Kidney (tissue), 14 donors: ENCODE results near the gene XKR3. TPM values are rescaled to one million over a fixed set of nuclear protein-coding genes. Genes with fewer than 3 reads are reported as not detected.

ENCODE experiments used
- DNase-seq, 5 donors: peaks; one replicate each; pipeline ENCODE4 v3.0.0-alpha.2; 2013 to 2020
- FAIRE-seq: peaks from 2 replicates; lab custom pipeline; 2012; peaks lifted over from hg19 to GRCh38; lab: Jason Lieb, UNC
- H3K27ac ChIP-seq, 2 donors: one replicate each; pipeline ENCODE4 v1.7.0; 2013; ENCODE audit warnings: low read depth in 2 of 2, low read length in 2 of 2, inconsistent platforms in 1 of 2
- H3K27me3 ChIP-seq: one replicate; pipeline ENCODE4 v1.7.1; 2013; ENCODE audit warnings: low read length, inconsistent platforms; ENCODE audit not compliant: control insufficient read depth, insufficient read depth
- H3K36me3 ChIP-seq, 3 donors: one replicate each; pipeline versions ENCODE4 v1.7.0 to v1.7.1; 2013; ENCODE audit warnings: low read length in 3 of 3, control low read depth in 1 of 3, inconsistent platforms in 1 of 3; ENCODE audit not compliant: insufficient read depth in 3 of 3, control insufficient read depth in 2 of 3
- H3K4me1 ChIP-seq, 3 donors: one replicate each; pipeline versions ENCODE4 v1.7.0 to v1.7.1; 2013; ENCODE audit warnings: low read length in 3 of 3, inconsistent platforms in 1 of 3, low read depth in 1 of 3; ENCODE audit not compliant: control insufficient read depth in 2 of 3, insufficient read depth in 2 of 3
- H3K4me3 ChIP-seq, 3 donors: one replicate each; pipeline versions ENCODE4 v1.7.0 to v1.8.1; 2013; ENCODE audit warnings: low read length in 3 of 3, control low read depth in 1 of 3, inconsistent platforms in 1 of 3
- H3K9ac ChIP-seq, 3 donors: one replicate each; pipeline versions ENCODE4 v1.7.0 to v1.7.1; 2013; ENCODE audit warnings: low read length in 3 of 3, control low read depth in 1 of 3, inconsistent platforms in 1 of 3
- H3K9me3 ChIP-seq, 3 donors: one replicate each; pipeline versions ENCODE4 v1.7.0 to v1.7.1; 2013; ENCODE audit warnings: low read length in 3 of 3, control low read depth in 1 of 3, inconsistent platforms in 1 of 3; ENCODE audit not compliant: control insufficient read depth in 2 of 3, insufficient read depth in 1 of 3
- intact Hi-C: fragments of 100-400 bp; cut with DNase I; formaldehyde crosslinking; loops from one replicate; pipeline ENCODE4 v1.11.1; 2022
- polyA plus RNA-seq: library from polyadenylated mRNA; stranded (reverse); fragments of 350-450 nt; fragmentation: Illumina TruSeq; extraction: RNeasy Lipid Tissue Mini Kit (QIAGEN cat#74804); gene quantifications from one replicate; pipeline ENCODE4 v1.2.3, GENCODE V29; 2014; ENCODE audit warnings: low read depth, low replicate concordance; ENCODE audit not compliant: insufficient read depth
- total RNA-seq: library from RNA; stranded (reverse); fragmentation: NEBNext Ultra II Directional; extraction: Animal tissue kit (Norgen Biotek cat#: 25700); gene quantifications from one replicate; pipeline ENCODE4 v1.2.1, GENCODE V29; 2021
- TF ChIP-seq, protein P1 (sequence below): IDR thresholded peaks from 3 replicates; pipeline ENCODE4 v1.5.1; 2012; ENCODE audit warnings: mild to moderate bottlenecking, moderate library complexity, borderline replicate concordance; ENCODE audit not compliant: insufficient read depth; ENCODE audit errors: extremely low read depth
- donor health status: control.
- donor health status: control.
- donor health status: control.
- donor health status: control.
- donor health status: control.
- donor health status: DM: yes; HTN: yes; CAD: no.
- donor health status: Normal renal cell carcinoma (clear cell type).

Gene XKR3
- total and polyA plus RNA-seq, 2 donors from 2014 or later = not detected

DNA sequence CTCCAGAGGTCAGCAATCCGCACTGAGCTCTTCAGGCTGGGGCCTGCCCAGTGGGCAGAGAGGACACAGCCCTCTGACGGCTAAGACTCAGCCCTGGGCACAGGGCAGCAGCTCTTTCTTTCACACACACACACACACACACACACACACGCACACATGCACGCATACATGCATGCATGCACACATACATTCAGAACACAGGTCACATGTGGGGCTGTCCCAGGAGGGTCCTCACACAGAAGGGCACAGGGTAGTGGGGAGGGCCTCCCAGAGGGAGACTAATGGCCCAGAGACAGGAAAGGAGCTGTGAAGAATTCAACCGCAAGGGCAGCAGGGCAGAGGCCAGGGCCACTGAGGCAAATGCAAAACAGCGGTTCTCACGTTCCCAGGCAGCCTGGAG lies 20.3 kb upstream of the XKR3 start:
- H3K9me3 ChIP-seq = no peaks in the 10 kb centered on the region
- TF ChIP-seq, protein P1, sequence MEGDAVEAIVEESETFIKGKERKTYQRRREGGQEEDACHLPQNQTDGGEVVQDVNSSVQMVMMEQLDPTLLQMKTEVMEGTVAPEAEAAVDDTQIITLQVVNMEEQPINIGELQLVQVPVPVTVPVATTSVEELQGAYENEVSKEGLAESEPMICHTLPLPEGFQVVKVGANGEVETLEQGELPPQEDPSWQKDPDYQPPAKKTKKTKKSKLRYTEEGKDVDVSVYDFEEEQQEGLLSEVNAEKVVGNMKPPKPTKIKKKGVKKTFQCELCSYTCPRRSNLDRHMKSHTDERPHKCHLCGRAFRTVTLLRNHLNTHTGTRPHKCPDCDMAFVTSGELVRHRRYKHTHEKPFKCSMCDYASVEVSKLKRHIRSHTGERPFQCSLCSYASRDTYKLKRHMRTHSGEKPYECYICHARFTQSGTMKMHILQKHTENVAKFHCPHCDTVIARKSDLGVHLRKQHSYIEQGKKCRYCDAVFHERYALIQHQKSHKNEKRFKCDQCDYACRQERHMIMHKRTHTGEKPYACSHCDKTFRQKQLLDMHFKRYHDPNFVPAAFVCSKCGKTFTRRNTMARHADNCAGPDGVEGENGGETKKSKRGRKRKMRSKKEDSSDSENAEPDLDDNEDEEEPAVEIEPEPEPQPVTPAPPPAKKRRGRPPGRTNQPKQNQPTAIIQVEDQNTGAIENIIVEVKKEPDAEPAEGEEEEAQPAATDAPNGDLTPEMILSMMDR = no peak
- H3K4me3 ChIP-seq = no peak overlapping the region
- H3K27me3 ChIP-seq = no peaks in the 10 kb centered on the region
- no peaks in the 10 kb centered on the region for H3K4me1 ChIP-seq
- intact Hi-C loops = no loop called here
- no peak overlapping the region for H3K27ac ChIP-seq
- DNase-seq (no peak), FAIRE-seq (no peak)
- no peaks in the 10 kb centered on the region for H3K36me3 ChIP-seq
- H3K9ac ChIP-seq = no peak overlapping the region

DNA sequence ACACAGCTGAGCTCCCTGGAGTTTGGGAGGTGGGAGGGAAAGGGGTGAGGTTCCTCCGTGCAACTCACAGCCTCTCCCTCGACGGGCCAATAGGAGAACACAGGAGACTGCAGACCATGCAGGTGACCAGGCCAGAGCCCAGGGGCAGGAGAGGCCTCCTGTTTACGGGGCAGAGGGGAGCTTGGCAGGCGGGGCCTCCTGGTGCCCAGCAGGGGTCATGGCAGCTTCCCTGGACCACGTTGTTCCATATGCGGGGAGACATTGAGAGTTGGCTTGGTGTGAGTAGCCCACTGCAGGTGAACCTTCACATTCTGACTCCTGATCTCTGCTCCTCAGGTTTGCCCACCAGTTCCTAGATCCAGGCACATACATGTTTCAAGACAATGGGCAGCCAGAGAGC lies 19.3 kb upstream of the XKR3 start:
- FAIRE-seq (no peak), DNase-seq (peak in 1 of 5 donors; percentile 48)
- Histone ChIP-seq H3K4me3 (no peak overlapping the region), H3K27me3 (no peaks in the 10 kb centered on the region), H3K27ac (no peak overlapping the region), H3K4me1 (no peaks in the 10 kb centered on the region), H3K9ac (no peak overlapping the region), H3K9me3 (no peaks in the 10 kb centered on the region), H3K36me3 (no peaks in the 10 kb centered on the region)
- TF ChIP-seq, protein P1 = no peak
- intact Hi-C loops = no loop called here

- DNase-seq (no peak), FAIRE-seq (no peak)
- no peak overlapping the region for H3K27ac ChIP-seq
- no peak overlapping the region for H3K4me3 ChIP-seq
- TF ChIP-seq, protein P1 = no peak
- H3K4me1 ChIP-seq = no peaks in the 10 kb centered on the region
- no peaks in the 10 kb centered on the region for H3K9me3 ChIP-seq
- intact Hi-C loops = no loop called here
- no peaks in the 10 kb centered on the region for H3K36me3 ChIP-seq
- no peaks in the 10 kb centered on the region for H3K27me3 ChIP-seq
- no peak overlapping the region for H3K9ac ChIP-seq
Measured at GRCh38 chr22:16838073-16838472, 12.9 kb upstream of the XKR3 start.

GRCh38 chr22:16834971-16835370 lies 9.8 kb upstream of the XKR3 start:
- intact Hi-C loops = no loop called here
- H3K9ac ChIP-seq = no peak overlapping the region
- H3K27ac ChIP-seq = no peak overlapping the region
- H3K27me3 ChIP-seq = no peaks in the 10 kb centered on the region
- no peak overlapping the region for H3K4me3 ChIP-seq
- no peaks in the 10 kb centered on the region for H3K4me1 ChIP-seq
- no peak for FAIRE-seq
- TF ChIP-seq, protein P1 = no peak
- DNase-seq = no peak
- no peaks in the 10 kb centered on the region for H3K9me3 ChIP-seq
- no peaks in the 10 kb centered on the region for H3K36me3 ChIP-seq
